Measurements from ENCODE around the gene CLPX. TPM values are rescaled to one million over a fixed set of nuclear protein-coding genes. Genes with fewer than 3 reads are reported as not detected.
"Not testable (repeated sequence)": the region's sequence is repeated elsewhere in the genome, so short reads cannot be mapped to it uniquely, and the experiment has no call there.

Gene CLPX
- total RNA-seq, 1 donor from 2014 or later: 48.4 TPM

GRCh38 chr15:65172531-65172930 is 12.6 kb downstream of the CLPX start:
- no peak for DNase-seq (ENCODE audit: low spot score)

DNA sequence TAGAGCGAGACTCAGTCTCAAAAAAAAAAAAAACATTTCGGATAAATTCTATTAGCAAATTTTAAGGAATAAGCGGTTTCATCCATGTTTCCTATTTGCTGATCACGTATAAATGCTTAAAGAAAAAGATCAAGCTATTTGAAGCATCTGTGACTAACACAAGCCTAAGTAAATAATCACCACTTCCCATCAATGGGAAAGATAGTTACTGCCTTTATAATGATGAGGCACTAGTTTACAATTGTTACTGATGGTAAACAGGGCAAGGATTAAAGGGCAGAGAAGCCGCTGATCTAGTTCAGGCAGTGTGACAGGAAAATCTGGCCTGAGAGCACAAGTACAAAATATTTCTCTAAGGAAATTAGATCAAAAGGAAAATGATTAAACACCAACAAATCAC is 13.7 kb downstream of the CLPX start:
- DNase-seq (ENCODE audit: low spot score): no peak

DNA sequence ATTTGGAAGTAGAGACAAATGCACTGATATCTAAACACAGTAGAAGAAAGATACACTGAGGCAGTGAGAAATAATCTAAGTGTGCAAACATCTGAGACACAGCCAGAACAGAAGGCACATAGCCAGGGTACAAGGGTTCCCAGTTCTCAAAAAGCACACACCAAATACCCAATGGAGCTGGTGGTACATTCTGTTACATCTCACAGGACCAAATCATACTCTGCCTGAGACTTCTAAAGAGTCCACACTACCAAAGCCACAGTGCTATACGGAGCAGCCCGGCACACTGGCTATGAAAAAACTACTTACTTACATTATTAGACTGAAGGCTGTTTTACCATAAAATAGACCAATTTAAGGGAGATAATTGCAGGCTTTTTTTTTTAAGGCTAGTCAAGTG is 19.3 kb downstream of the CLPX start:
- no peak for DNase-seq (ENCODE audit: low spot score)

- DNase-seq (ENCODE audit: low spot score): no peak
Measured at GRCh38 chr15:65164139-65164538, 21.0 kb downstream of the CLPX start.

GRCh38 chr15:65163041-65163440 is 22.1 kb downstream of the CLPX start:
- DNase-seq (ENCODE audit: low spot score): no peak

DNA sequence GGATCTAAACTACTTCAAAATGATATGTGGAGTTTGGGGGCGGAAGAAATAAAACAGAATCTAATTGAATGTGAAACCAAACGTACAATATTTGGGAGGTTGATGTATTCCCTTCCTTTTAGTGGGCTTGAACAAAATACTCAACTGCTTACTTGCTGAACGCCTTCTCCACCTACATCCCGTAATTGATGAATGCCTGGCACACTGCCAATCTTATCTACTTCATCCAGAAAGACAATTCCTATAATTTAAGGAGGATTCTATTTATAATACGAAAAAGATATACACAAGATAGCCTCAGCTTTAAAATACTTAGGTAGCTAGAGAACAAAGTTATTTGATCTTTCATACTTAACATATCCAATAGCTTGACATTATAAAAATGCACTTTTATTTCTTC is 28.4 kb downstream of the CLPX start:
- DNase-seq (ENCODE audit: low spot score): no peak

- DNase-seq (ENCODE audit: low spot score): no peak
Measured at GRCh38 chr15:65154720-65155119, 30.4 kb downstream of the CLPX start.

GRCh38 chr15:65147902-65148301 is 37.2 kb downstream of the CLPX start:
- DNase-seq (ENCODE audit: low spot score): no peak

DNA sequence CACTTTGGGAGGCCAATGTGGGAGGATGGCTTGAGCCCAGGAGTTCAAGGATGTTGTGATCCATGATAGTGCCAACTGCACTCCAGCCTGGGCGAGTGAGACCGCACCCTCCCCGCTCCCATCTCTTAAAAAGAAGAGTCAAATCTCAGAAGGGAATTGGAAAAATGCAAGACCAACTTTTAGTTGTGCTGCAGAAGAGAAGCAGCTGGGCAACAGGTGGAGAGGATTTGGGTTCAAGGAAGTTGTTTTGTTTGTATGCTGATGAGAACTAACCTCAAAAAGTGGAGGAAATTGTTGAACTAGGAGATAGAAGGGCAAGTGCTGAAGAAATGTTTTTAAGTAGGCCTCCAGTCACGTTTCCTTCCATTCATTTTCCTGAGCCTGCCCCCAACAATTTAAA is 38.7 kb downstream of the CLPX start:
- no peak for DNase-seq (ENCODE audit: low spot score)

DNA sequence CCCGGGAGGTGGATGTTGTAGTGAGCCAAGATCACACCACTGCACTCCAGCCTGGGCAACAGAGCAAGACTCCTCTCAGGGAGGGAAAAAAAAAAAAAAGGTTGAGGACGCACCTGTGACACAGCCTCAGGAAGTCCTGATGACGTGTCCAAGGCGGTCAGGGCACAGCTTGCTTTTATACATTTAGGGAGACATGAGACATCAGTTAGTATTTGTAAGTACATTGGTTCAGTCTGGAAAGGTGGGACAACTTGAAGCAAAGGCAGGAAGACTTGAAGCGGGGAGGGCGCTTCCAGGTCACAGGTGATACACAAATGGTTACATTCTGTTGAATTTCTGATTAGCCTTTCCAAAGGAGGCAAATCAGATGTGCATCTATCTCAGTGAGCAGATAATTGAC is 46.5 kb downstream of the CLPX start:
- DNase-seq (ENCODE audit: low spot score): not testable (repeated sequence)

DNA sequence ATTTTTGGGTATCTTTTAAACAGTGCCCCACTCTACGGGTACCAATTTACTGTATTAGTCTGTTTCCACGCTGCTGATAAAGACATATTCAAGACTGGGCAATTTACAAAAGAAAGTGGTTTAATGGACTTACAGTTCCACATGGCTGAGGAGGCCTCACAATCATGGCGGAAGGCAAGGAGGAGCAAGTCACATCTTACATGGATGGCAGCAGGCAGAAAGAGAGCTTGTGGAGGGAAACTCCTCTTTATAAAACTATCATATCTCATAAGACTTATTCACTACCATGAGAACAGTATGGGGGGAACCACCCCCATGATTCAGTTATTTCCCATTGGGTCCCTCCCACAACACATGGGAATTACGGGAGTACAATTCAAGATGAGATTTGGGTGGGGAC is 47.2 kb downstream of the CLPX start:
- not testable (repeated sequence) for DNase-seq (ENCODE audit: low spot score)

GRCh38 chr15:65137089-65137488 is 48.1 kb downstream of the CLPX start:
- not testable (repeated sequence) for DNase-seq (ENCODE audit: low spot score)

DNA sequence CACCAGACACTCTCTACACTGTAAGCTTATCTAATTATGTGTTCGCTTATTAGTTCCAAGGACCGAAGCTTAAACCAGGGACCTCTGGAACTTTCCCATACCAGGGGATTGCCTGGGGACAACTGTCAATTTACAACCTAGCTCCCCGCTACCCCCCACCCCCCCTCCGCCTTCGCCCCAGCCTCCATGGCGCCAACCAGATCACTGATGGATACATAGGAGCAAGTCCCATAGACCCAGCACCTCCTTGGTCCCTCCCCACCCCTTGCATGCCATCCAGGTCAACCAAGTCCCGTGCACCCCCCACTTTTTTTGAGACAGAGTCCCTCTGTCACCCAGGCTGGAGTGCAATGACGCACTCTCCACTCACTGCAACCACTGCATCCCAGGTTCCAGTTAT is 50.6 kb downstream of the CLPX start:
- no peak for DNase-seq (ENCODE audit: low spot score)

- DNase-seq (ENCODE audit: low spot score): peak; percentile 97
Measured at GRCh38 chr15:65133548-65134200, 51.5 kb downstream of the CLPX start, which contains the start of gene PDCD7. Gene PDCD7 (minus strand): TSS chr15:65133808. CDS start chr15:65133781, 27 bp downstream.

DNA sequence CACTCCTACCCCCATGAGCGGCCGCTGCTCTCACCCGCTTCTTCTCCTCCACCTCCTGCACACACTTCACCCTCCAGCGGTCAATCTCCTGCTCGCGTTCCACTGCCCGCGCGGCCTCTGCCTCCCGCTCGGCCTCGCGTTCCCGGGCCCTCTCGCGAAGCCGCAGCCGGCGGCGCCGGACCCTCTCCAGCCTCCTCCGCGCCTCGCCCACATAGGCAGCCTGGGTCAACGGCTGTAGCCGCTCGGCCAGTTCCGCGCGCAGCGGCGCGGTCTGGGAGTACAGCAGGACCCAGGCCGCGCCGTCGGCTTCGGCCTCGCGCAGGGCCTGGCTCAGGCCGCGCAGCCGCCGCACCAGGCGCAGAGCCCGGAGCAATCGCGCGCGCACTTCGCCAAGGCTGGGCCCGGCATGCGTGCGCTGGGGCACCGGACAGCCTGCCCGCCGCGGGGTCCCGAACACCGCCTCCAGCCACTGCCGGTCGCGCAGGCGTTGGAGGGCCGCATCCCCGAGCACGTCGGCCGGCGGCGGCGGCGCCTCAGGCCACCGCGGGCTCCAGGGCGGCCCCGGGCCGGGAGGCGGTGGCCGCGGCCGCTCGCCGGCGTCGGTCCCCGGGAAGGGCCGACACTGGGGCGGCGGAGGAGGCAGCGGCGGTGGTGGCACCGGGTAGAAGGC is 52.1 kb downstream of the CLPX start:
- peak; percentile 35 for DNase-seq (ENCODE audit: low spot score)

DNA sequence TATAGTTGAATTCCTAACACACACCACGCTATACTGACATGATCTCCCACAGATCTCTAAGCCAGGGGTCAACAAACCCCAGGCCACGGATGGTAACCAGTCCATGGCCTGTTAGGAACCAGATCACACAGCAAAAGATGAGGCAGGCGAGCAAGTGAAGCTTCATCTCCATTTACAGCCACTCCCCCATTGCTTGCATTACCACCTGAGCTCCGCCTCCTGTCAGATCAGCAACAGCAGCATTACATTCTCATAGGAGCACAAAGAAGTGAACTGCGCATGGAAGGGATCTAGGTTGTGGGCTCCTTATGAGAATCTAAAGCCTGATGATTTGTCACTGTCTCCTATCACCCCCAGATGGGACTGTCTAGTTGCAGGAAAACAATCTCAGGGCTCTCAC is 54.2 kb downstream of the CLPX start:
- DNase-seq (ENCODE audit: low spot score): no peak

GRCh38 chr15:65115542-65115941 is 69.6 kb downstream of the CLPX start:
- no peak for DNase-seq (ENCODE audit: low spot score)

DNA sequence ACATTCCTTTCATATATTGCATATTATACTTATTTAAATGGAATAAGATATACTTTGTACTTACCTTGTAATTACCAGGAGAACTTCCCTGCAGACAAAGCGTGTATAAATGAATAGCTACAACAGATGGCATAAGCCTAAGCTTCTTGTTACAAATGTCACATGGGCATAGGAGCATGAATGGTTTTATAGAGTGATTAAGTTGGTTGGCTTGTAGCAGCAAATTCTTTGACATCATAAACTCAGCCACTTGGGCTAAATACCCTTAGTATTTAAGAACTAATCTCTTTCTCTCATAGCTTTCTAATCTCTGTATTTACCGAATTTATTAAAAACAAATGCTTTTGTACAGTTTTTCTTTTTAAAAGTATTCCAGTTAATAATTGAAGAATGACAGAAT is 70.1 kb downstream of the CLPX start, which contains the start of gene UBAP1L:
UBAP1L (minus strand) TSS at position 115 of the 400 bp plus-strand sequence. CDS start 8,985 bp downstream, outside the sequence.
- no peak for DNase-seq (ENCODE audit: low spot score)

- DNase-seq (ENCODE audit: low spot score): no peak
Measured at GRCh38 chr15:65110676-65111292, 74.4 kb downstream of the CLPX start.

DNA sequence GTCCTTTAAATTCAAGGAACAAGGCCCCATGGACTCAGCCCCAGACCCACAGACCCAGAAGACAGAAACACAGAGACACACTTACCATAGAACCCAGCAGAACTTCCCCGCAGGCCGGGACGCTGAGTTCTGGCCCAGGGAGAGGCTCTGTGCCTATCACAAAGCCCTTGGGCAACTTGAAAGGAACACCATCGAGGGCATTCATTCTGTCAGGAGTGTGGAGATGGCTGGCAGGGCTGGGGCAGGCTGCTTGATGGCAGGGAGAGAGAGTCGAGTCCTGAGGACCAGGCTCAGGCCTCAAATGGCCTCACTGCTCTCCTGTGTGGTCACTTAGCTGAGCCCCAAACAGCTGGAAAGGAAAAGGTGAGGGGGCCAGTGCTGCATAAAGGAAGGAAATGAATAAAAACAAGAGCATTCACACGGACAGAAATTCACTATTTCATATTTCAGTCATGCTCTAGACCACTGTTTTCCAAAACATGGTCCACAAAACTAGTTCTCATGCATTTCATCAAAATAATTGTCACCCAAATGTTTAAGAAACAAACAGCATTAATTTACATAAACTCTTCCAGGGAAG is 79.0 kb downstream of the CLPX start:
- DNase-seq (ENCODE audit: low spot score): no peak

DNA sequence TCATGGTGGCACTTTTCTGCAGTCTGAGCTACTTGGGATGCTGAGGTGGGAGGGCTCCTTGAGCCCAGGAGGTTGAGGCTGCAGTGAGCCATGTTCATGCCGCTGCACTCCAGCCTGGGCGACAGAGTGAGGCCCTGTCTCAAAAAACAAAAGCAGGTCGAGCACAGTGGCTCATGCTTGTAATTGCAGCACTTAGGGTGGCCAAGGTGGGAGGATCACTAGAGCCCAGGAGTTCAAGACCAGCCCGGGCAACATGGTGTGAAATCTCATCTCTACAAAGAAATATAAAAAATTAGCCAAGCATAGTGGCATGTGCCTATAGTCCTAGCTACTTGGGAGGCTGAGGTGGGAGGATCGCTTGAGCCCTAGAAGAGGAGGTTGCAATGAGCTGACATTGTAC is 80.1 kb downstream of the CLPX start:
- DNase-seq (ENCODE audit: low spot score): no peak

DNA sequence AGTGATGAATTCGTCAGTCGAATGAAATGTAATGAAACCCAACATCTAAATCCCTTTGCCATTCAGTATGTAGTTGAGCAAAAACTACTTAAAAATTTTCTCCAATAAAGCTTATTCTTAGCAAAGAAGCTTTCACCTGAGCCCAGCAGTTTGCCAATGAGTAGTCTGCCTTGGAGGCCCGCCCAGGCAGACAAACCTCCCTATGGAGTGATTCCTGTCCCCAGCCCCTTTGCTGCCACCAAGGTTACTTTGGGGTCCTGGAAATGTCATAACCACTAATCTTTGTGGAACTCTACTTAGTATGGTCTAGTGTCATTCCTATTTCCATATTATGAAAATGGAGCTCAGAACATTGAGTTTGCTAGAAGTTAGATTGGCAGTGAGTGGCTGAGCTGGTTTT is 82.2 kb downstream of the CLPX start:
- no peak for DNase-seq (ENCODE audit: low spot score)

Measured in umbilical cord (tissue), 2 donors.